A549 (cell line): ENCODE measurements around the gene RBBP4. TPM values are rescaled to one million over a fixed set of nuclear protein-coding genes. Genes with fewer than 3 reads are reported as not detected.

Experiments
- ATAC-seq, 2 experiments: fragments of 200-7000 bp in 1 of 2; fragments of >200 bp in 1 of 2; cut with Nextera tagmentation in 1 of 2; cut with Tn5 transposase in 1 of 2; 3 replicates each; pipeline versions ENCODE4 v1.8.0 to v1.9.1; 2018 to 2020; ENCODE audit warnings: mild to moderate bottlenecking in 1 of 2, moderate library complexity in 1 of 2
- CTCF ChIA-PET: fragments of 300-600 bp; sonication (Branson Sonifier 250); formaldehyde crosslinking; extraction: SDS; loops from one replicate; lab custom pipeline; 2021; ENCODE audit warnings: antibody characterized with exemption, inconsistent platforms; lab: Yijun Ruan, JAX
- POLR2A ChIA-PET: fragments of 350-600 bp; formaldehyde crosslinking; extraction: SDS; loops from one replicate; lab custom pipeline; 2021; ENCODE audit warnings: antibody characterized with exemption, inconsistent platforms; lab: Yijun Ruan, JAX
- DNase-seq, 2 experiments: peaks; one replicate each; pipeline versions ENCODE4 v3.0.0 to v3.0.0-alpha.2; 2011 to 2016; ENCODE audit warnings: low read depth in 1 of 2, low spot score in 1 of 2
- FAIRE-seq: peaks from 2 replicates; lab custom pipeline; 2011; peaks lifted over from hg19 to GRCh38; lab: Jason Lieb, UNC
- H3K27ac ChIP-seq, 2 experiments: fragments of >200 bp; sonication (Bioruptor Twin); formaldehyde crosslinking; 3 replicates each; pipeline ENCODE4 v1.5.1; 2016 to 2017
- H3K4me1 ChIP-seq: fragments of >200 bp; sonication (Bioruptor Twin); formaldehyde crosslinking; 3 replicates; pipeline ENCODE4 v1.6.1; 2016
- H3K4me2 ChIP-seq: fragments of >200 bp; sonication (Bioruptor Twin); formaldehyde crosslinking; 3 replicates; pipeline ENCODE4 v1.6.1; 2016
- H3K4me3 ChIP-seq: fragments of >200 bp; sonication (Bioruptor Twin); formaldehyde crosslinking; 3 replicates; pipeline ENCODE4 v1.5.1; 2016
- H3K9me3 ChIP-seq: fragments of >200 bp; sonication (Bioruptor Twin); formaldehyde crosslinking; 3 replicates; pipeline ENCODE4 v1.6.1; 2016
- ESRRA ChIP-seq: fragments of 150-350 bp; IDR thresholded peaks from 2 replicates; pipeline ENCODE4 v1.6.1; 2014; ENCODE audit warnings: mild to moderate bottlenecking, low read length, borderline replicate concordance
- HMGXB4 ChIP-seq: fragments of 250-450 bp; sonication (Bioruptor Pico); IDR thresholded peaks from 2 replicates; pipeline ENCODE4 v1.5.0; 2021; ENCODE audit warnings: mild to moderate bottlenecking, moderate library complexity, borderline replicate concordance
- HOXB5 ChIP-seq: fragments of 250-450 bp; sonication (Bioruptor Pico); IDR thresholded peaks from 2 replicates; pipeline ENCODE4 v1.5.0; 2020; ENCODE audit warnings: mild to moderate bottlenecking, moderate library complexity
- JUNB ChIP-seq: fragments of >200 bp; sonication (Bioruptor Twin); formaldehyde crosslinking; IDR thresholded peaks from 2 replicates; pipeline ENCODE4 v1.6.1; 2016
- MYC ChIP-seq: IDR thresholded peaks from 2 replicates; pipeline ENCODE4 v1.6.1; 2012; ENCODE audit warnings: mild to moderate bottlenecking, inconsistent platforms, low read length, improper control_type of control experiment, borderline replicate concordance
- PHF8 ChIP-seq: fragments of 200-600 bp; sonication (generic); IDR thresholded peaks from 2 replicates; pipeline ENCODE4 v1.6.1; 2016; ENCODE audit warnings: low read depth, mild to moderate bottlenecking, antibody characterized with exemption, moderate library complexity, borderline replicate concordance
- REST ChIP-seq: fragments of 200-600 bp; sonication (generic); IDR thresholded peaks from 2 replicates; pipeline ENCODE4 v1.6.1; 2016; ENCODE audit warnings: antibody characterized with exemption, mild to moderate bottlenecking, moderate library complexity
- WGBS: methylation state at CpG from one replicate; pipeline ENCODE4 v1.1.6; 2017; ENCODE audit errors: missing lambda C conversion rate; 5-methylcytosine and 5-hydroxymethylcytosine counted together
- polyA plus RNA-seq, 4 experiments: library from polyadenylated mRNA; depleted of rRNA in 3 of 4; stranded (reverse); fragments of >200 nt; fragmentation: RNase III in 1 of 4; extraction: RNeasy Plus Mini Kit Qiagen cat#74134 plus additional on column Dnase treatment in 1 of 4; gene quantifications; 2 replicates in 3 of 4; 3 replicates in 1 of 4; pipeline ENCODE4 v1.2.3, GENCODE V29; 2011 to 2017
- small RNA-seq, 6 experiments: library from RNA; depleted of rRNA; stranded (forward); fragments of <200 nt; gene quantifications; one replicate each; pipeline ENCODE3, GENCODE V24; 2012

Gene RBBP4
- polyA plus RNA-seq, 2 of the 4 experiments (the other 2 are of a cell fraction): 107 to 137 TPM

- peak; percentile 48 to 65 for DNase-seq
- CTCF ChIA-PET: interaction anchor here (0.7 to 4.5 kb wide), 8 partner anchors 12 to 80 kb away, joined by 3 to 52 read pairs (median 4); no protein-coding TSS in a partner anchor
- POLR2A ChIA-PET: no interaction called here
- Histone ChIP-seq H3K4me2 (peak overlapping the region; percentile 71), H3K4me3 (no peak overlapping the region), H3K4me1 (peaks cover 50% of the 10 kb centered on the region), H3K9me3 (no peaks in the 10 kb centered on the region), H3K27ac (peak overlapping the region; percentile 80 to 87)
- TF ChIP-seq ESRRA: no peak
- TF ChIP-seq JUNB: peak; percentile 32; the same call in 1 of the 2 replicates
- TF ChIP-seq MYC: no peak
- no peak for TF ChIP-seq PHF8
- ATAC-seq: peak; percentile 65 to 73
- 40% methylated on average over 14 of the region's 14 CpGs for WGBS
- no peak for FAIRE-seq
Measured at GRCh38 chr1:32729254-32730046, 78.4 kb downstream of the RBBP4 start.

GRCh38 chr1:32733582-32734321 is 82.7 kb downstream of the RBBP4 start:
- DNase-seq (no peak), ATAC-seq (no peak), FAIRE-seq (no peak)
- Histone ChIP-seq H3K4me2 (no peak overlapping the region), H3K9me3 (no peaks in the 10 kb centered on the region), H3K27ac (peak overlapping the region in 1 of 2 experiments; percentile 69; a peak in 3 of 6 replicates), H3K4me3 (no peak overlapping the region), H3K4me1 (peaks cover 39% of the 10 kb centered on the region)
- ChIA-PET CTCF (interaction anchor here (0.8 to 1.6 kb wide), 2 partner anchors 21 to 25 kb away, joined by 3 to 10 read pairs; no protein-coding TSS in a partner anchor), POLR2A (no interaction called here)
- 52% methylated on average over 3 of the region's 9 CpGs for WGBS
- no peak for TF ChIP-seq HMGXB4
- TF ChIP-seq REST: no peak
- TF ChIP-seq HOXB5 (CRISPR knock-in tag): no peak

Small RNA genes within 50 kb of the gene (small RNA-seq; reads per million reads assigned to genes)
- gene RF00019: 0 reads per million in 6 experiments

Other genes with a start within 250 kb of the RBBP4 start
- gene ZBTB8B, start 186.1 kb upstream of the RBBP4 start, polyA plus RNA-seq (2011; rRNA removed): 0.01 TPM in 2 replicates
- 0.01 to 0.03 TPM (median 0.03 TPM) in 3 replicates for gene ZBTB8B, start 186.1 kb upstream of the RBBP4 start, polyA plus RNA-seq (2017; fragmentation: RNase III; extraction: RNeasy Plus Mini Kit Qiagen cat#74134 plus additional on column Dnase treatment)
- gene ZBTB8A, start 111.8 kb upstream of the RBBP4 start, polyA plus RNA-seq (2011; rRNA removed): 4.9 and 6.0 TPM in 2 replicates
- 2.5 to 2.7 TPM (median 2.6 TPM) in 3 replicates for gene ZBTB8A, start 111.8 kb upstream of the RBBP4 start, polyA plus RNA-seq (2017; fragmentation: RNase III; extraction: RNeasy Plus Mini Kit Qiagen cat#74134 plus additional on column Dnase treatment)
- gene ZBTB8OS, start 658 bp upstream of the RBBP4 start, polyA plus RNA-seq (2011; rRNA removed): 69.9 and 85.4 TPM in 2 replicates
- gene ZBTB8OS, start 658 bp upstream of the RBBP4 start, polyA plus RNA-seq (2017; fragmentation: RNase III; extraction: RNeasy Plus Mini Kit Qiagen cat#74134 plus additional on column Dnase treatment): 101 to 106 TPM (median 104 TPM) in 3 replicates
- gene SYNC, start 51.6 kb downstream of the RBBP4 start, polyA plus RNA-seq (2011; rRNA removed): 5.5 and 7.7 TPM in 2 replicates
- gene SYNC, start 51.6 kb downstream of the RBBP4 start, polyA plus RNA-seq (2017; fragmentation: RNase III; extraction: RNeasy Plus Mini Kit Qiagen cat#74134 plus additional on column Dnase treatment): 10.0 to 12.0 TPM (median 11.6 TPM) in 3 replicates
- 103 and 105 TPM in 2 replicates for gene YARS1, start 166.2 kb downstream of the RBBP4 start, polyA plus RNA-seq (2011; rRNA removed)
- gene YARS1, start 166.2 kb downstream of the RBBP4 start, polyA plus RNA-seq (2017; fragmentation: RNase III; extraction: RNeasy Plus Mini Kit Qiagen cat#74134 plus additional on column Dnase treatment): 83.2 to 103 TPM (median 92.5 TPM) in 3 replicates
- gene S100PBP, start 166.4 kb downstream of the RBBP4 start, polyA plus RNA-seq (2011; rRNA removed): 39.3 and 41.9 TPM in 2 replicates
- gene S100PBP, start 166.4 kb downstream of the RBBP4 start, polyA plus RNA-seq (2017; fragmentation: RNase III; extraction: RNeasy Plus Mini Kit Qiagen cat#74134 plus additional on column Dnase treatment): 15.9 to 17.0 TPM (median 16.1 TPM) in 3 replicates
- gene FNDC5, start 219.7 kb downstream of the RBBP4 start, polyA plus RNA-seq (2011; rRNA removed): 0.26 and 0.78 TPM in 2 replicates
- gene FNDC5, start 219.7 kb downstream of the RBBP4 start, polyA plus RNA-seq (2017; fragmentation: RNase III; extraction: RNeasy Plus Mini Kit Qiagen cat#74134 plus additional on column Dnase treatment): 0.35 to 0.99 TPM (median 0.98 TPM) in 3 replicates
- gene HPCA, start 235.3 kb downstream of the RBBP4 start, polyA plus RNA-seq (2011; rRNA removed): 0.08 and 0.34 TPM in 2 replicates
- gene HPCA, start 235.3 kb downstream of the RBBP4 start, polyA plus RNA-seq (2017; fragmentation: RNase III; extraction: RNeasy Plus Mini Kit Qiagen cat#74134 plus additional on column Dnase treatment): 0.21 to 0.65 TPM (median 0.30 TPM) in 3 replicates